Glomerular endothelial cell (primary cell): ENCODE results near the gene PCDHGA5. TPM values are rescaled to one million over a fixed set of nuclear protein-coding genes. Genes with fewer than 3 reads are reported as not detected.
"Not testable (repeated sequence)": the region's sequence is repeated elsewhere in the genome, so short reads cannot be mapped to it uniquely, and the experiment has no call there.

Source experiments
- DNase-seq: peaks from one replicate; pipeline ENCODE4 v3.0.0-alpha.2; 2011; ENCODE audit warnings: low read depth, low spot score; ENCODE audit errors: extremely low read depth
- total RNA-seq: library from RNA; depleted of rRNA; stranded (reverse); fragments of >200 nt; gene quantifications from 2 replicates; pipeline ENCODE4 v1.2.3, GENCODE V29; 2015

PCDHGA5 gene
- total RNA-seq, 1 donor from 2014 or later: 2.1 TPM

DNA sequence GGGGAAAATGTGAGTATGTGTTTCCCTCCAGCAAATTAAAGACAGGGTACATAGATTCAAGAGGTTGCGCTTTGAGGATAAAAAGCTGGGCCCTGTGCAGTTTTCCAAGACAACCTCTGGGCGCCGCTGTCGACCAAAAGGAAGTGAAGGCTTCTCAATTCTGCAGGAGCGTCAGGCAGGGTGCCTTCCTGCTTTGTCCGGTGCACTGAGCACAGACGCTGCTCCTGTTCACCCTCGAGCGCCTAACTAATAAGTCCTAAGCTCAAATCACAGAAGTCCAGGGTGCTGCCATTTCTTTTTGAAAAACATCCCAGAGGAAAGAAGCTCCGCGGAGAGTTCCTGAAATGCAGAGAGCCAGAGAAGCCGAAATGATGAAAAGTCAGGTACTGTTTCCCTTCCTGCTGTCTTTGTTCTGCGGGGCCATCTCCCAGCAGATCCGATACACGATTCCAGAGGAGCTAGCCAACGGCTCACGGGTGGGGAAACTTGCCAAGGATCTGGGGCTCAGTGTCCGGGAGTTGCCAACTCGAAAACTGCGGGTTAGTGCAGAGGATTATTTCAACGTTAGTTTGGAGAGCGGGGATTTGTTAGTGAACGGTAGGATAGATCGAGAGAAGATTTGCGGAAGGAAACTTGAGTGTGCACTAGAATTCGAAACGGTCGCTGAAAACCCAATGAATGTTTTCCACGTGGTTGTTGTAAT lies 13.9 kb upstream of the PCDHGA5 start, which contains the start of gene PCDHGB1:
Gene PCDHGB1 (plus strand): TSS at position 183 of the 703 bp plus-strand sequence. CDS start 162 bp downstream, at position 345.
- DNase-seq: no peak

DNA sequence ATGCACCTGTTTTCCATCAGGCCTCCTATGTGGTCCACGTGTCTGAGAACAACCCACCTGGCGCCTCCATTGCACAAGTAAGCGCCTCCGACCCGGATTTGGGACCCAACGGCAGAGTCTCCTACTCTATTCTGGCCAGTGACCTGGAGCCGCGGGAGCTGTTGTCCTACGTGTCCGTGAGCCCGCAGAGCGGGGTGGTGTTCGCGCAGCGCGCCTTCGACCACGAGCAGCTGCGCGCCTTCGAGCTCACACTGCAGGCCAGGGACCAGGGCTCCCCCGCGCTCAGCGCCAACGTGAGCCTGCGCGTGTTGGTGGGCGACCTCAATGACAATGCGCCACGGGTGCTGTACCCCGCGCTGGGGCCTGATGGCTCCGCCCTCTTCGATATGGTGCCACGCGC lies 12.4 kb upstream of the PCDHGA5 start:
- DNase-seq: no peak

DNA sequence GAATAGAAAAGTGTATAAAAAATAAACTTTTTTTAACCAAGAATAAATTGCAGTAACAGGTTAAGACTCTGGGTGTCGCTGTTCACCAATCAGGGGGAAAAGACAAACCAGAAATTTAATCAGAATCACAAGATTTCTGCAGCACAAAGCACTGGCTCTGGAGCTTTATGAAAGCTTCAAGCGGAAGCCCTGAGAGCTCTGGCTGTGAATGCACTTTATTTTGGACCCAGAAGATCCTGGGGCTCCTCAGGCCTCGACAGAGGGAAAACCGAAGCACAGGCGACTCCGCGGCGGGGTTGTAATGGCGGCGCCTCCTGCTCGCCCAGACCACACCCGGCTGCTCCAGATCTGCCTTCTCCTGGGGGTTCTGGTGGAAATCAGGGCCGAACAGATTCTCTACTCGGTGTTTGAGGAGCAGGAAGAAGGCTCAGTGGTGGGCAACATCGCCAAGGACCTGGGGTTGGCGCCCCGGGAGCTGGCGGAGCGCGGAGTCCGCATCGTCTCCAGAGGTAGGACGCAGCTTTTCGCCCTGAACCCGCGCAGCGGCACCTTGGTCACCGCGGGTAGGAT lies 9.0 kb upstream of the PCDHGA5 start, which contains the start of gene PCDHGA4:
Gene PCDHGA4 (plus strand): TSS at position 122 of the 570 bp plus-strand sequence. CDS start 87 bp downstream, at position 209.
- no peak for DNase-seq

DNA sequence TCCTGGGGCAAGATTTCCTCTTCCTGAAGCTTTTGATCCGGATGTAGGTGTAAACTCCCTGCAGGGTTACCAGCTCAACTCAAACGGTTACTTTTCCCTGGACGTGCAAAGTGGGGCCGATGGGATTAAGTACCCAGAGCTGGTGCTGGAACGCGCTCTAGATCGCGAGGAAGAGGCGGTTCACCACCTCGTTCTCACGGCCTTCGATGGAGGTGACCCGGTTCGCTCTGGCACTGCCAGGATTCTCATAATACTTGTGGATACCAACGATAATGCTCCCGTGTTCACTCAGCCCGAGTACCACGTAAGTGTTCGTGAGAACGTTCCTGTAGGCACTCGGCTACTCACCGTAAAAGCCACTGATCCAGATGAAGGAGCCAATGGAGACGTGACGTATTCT lies 8.3 kb upstream of the PCDHGA5 start:
- no peak for DNase-seq

DNA sequence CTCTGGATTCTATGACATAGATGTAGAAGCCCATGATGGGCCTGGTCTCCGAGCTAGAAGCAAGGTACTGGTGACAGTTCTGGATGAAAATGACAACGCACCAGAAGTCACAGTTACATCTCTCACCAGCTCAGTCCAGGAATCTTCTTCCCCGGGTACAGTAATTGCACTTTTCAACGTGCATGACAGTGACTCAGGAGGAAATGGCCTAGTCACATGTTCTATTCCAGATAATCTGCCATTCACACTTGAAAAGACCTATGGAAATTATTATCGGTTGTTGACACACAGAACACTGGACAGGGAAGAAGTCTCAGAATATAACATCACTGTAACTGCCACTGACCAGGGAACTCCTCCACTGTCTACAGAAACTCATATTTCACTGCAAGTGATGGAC lies 7.8 kb upstream of the PCDHGA5 start:
- no peak for DNase-seq

GRCh38 chr5:141356950-141357349 lies 7.0 kb upstream of the PCDHGA5 start:
- no peak for DNase-seq

- DNase-seq: no peak
These were observed 4.1 kb upstream of the PCDHGA5 start, which contains the start of gene PCDHGB2 for GRCh38 chr5:141359790-141360426. TSS of gene PCDHGB2 (plus strand) at chr5:141359994. CDS start at chr5:141360136, 142 bp downstream.

DNA sequence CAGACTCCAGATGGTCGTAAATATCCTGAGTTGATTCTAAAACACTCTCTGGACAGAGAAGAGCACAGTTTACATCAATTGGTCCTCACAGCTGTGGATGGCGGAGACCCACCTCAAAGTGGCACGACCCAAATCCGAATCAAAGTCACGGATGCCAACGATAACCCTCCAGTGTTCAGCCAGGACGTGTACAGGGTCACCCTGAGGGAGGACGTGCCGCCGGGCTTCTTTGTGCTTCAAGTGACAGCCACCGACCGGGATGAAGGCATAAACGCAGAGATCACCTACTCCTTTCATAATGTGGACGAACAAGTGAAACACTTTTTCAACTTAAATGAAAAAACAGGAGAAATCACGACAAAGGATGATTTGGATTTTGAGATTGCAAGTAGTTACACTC lies 3.3 kb upstream of the PCDHGA5 start:
- no peak for DNase-seq

GRCh38 chr5:141362719-141363118 lies 1.2 kb upstream of the PCDHGA5 start:
- DNase-seq: no peak

- DNase-seq: no peak
These were observed 2.3 kb downstream of the PCDHGA5 start for GRCh38 chr5:141366016-141366896.

DNA sequence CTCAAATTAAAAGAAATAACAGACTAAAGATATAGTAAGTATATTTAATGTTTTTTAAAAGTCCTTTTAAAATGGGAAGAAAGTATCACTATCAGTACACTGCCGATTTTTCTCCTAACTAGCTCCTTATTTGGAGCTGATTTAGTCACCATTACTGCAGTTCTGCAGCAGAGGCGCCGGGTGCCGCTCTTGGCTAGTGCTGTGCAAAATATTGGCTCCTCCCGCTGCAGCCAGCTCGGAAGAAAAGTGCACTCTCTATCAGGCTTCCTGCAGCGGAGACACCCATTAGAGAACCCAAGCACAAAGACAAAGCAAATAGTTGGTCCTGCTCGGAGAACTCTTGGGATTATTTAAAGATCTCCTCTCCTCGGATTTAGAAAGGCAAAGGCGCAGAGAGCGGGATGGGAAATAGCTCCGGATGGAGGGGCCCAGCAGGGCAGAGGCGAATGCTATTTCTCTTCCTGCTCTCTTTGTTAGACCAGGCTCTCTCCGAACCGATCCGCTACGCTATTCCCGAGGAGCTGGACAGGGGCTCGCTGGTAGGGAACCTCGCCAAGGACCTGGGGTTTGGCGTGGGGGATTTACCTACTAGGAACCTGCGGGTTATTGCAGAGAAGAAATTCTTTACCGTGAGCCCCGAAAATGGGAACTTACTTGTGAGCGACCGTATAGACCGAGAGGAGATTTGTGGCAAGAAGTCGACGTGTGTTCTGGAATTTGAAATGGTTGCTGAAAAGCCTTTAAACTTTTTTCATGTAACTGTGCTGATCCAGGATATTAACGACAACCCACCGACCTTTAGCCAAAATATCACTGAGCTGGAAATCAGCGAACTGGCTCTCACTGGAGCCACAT lies 6.3 kb downstream of the PCDHGA5 start, which contains the start of gene PCDHGB3:
Gene PCDHGB3 (plus strand): TSS at position 249 of the 855 bp plus-strand sequence. CDS start 153 bp downstream, at position 402.
- DNase-seq: no peak

GRCh38 chr5:141371572-141372475 lies 7.9 kb downstream of the PCDHGA5 start:
- no peak for DNase-seq

GRCh38 chr5:141373673-141374317 lies 9.8 kb downstream of the PCDHGA5 start, which contains the start of gene PCDHGA6:
TSS of gene PCDHGA6 (plus strand) at chr5:141373891. CDS start at chr5:141374084, 193 bp downstream.
- DNase-seq: no peak

GRCh38 chr5:141374627-141375026 lies 10.7 kb downstream of the PCDHGA5 start:
- no peak for DNase-seq

DNA sequence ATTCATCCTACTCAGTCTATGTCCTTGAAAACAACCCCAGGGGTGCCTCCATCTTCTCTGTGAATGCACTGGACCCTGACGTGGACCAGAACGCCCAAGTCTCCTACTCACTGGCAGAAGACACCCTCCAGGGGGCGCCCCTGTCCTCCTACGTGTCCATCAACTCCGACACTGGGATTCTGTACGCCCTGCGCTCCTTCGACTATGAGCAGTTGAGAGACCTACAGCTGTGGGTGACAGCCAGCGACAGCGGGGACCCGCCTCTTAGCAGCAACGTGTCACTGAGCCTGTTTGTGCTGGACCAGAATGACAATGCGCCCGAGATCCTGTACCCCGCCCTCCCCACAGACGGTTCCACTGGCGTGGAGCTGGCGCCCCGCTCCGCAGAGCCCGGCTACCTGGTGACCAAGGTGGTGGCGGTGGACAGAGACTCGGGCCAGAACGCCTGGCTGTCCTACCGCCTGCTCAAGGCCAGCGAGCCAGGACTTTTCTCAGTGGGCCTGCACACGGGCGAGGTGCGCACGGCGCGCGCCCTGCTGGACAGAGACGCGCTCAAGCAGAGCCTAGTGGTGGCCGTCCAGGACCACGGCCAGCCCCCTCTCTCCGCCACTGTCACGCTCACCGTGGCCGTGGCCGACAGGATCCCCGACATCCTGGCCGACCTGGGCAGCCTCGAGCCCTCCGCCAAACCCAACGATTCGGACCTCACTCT lies 11.6 kb downstream of the PCDHGA5 start:
- DNase-seq: not testable (repeated sequence)

GRCh38 chr5:141382469-141383294 lies 18.7 kb downstream of the PCDHGA5 start, which contains the start of gene PCDHGA7:
TSS of gene PCDHGA7 (plus strand) at chr5:141382742. CDS start at chr5:141382900, 158 bp downstream.
- no peak for DNase-seq
